ENCODE data around the gene IQUB.
"Not testable (repeated sequence)": the region's sequence is repeated elsewhere in the genome, so short reads cannot be mapped to it uniquely, and the experiment has no call there.

The IQUB gene

GRCh38 chr7:123485187-123485586, 49.2 kb downstream of the IQUB start:
- no peak for TF ChIP-seq CTCF (conservative IDR thresholded peaks at IDR 0.05; ENCODE audit: low read length)
- no peak for TF ChIP-seq EZH2phosphoT487 (IDR thresholded peaks at IDR 0.05; ENCODE audit: borderline replicate concordance)
- Histone ChIP-seq H3K9me3 (ENCODE audit: insufficient read depth, low read depth, low read length) (no peaks in the 10 kb centered on the region), H3K9ac (ENCODE audit: low read depth, low read length, poor library complexity, severe bottlenecking) (no peak overlapping the region), H3K4me3 (ENCODE audit: low read length, poor library complexity, severe bottlenecking) (no peak overlapping the region), H3K79me2 (ENCODE audit: insufficient read depth, low read length) (no peaks in the 10 kb centered on the region), H3K4me2 (ENCODE audit: low read depth, low read length, poor library complexity, severe bottlenecking) (no peak overlapping the region), H3K27me3 (ENCODE audit: insufficient read depth, low read length, poor library complexity, severe bottlenecking) (no peaks in the 10 kb centered on the region), H3K4me1 (ENCODE audit: insufficient read depth, low read length, poor library complexity, severe bottlenecking) (no peaks in the 10 kb centered on the region), H3K9me2 (replicated peaks; ENCODE audit: low read depth, low read length) (no peaks in the 10 kb centered on the region; the same call in 1 of the 2 replicates), H3F3A (ENCODE audit: low read depth) (no peaks in the 10 kb centered on the region), H4K20me1 (ENCODE audit: insufficient read depth, low read length, poor library complexity, severe bottlenecking) (no peaks in the 10 kb centered on the region), H3K36me3 (ENCODE audit: insufficient read depth, low read length) (no peaks in the 10 kb centered on the region), H2AFZ (ENCODE audit: low read length) (no peak overlapping the region)

GRCh38 chr7:123484199-123484598, 50.2 kb downstream of the IQUB start:
- TF ChIP-seq CTCF (conservative IDR thresholded peaks at IDR 0.05; ENCODE audit: low read length) (no peak), EZH2phosphoT487 (IDR thresholded peaks at IDR 0.05; ENCODE audit: borderline replicate concordance) (no peak)
- Histone ChIP-seq H3K4me1 (ENCODE audit: insufficient read depth, low read length, poor library complexity, severe bottlenecking) (no peaks in the 10 kb centered on the region), H3K9me3 (ENCODE audit: insufficient read depth, low read depth, low read length) (no peaks in the 10 kb centered on the region), H3K4me2 (ENCODE audit: low read depth, low read length, poor library complexity, severe bottlenecking) (no peak overlapping the region), H3K79me2 (ENCODE audit: insufficient read depth, low read length) (no peaks in the 10 kb centered on the region), H3F3A (ENCODE audit: low read depth) (no peaks in the 10 kb centered on the region), H4K20me1 (ENCODE audit: insufficient read depth, low read length, poor library complexity, severe bottlenecking) (no peaks in the 10 kb centered on the region), H3K27me3 (ENCODE audit: insufficient read depth, low read length, poor library complexity, severe bottlenecking) (no peaks in the 10 kb centered on the region), H3K9me2 (replicated peaks; ENCODE audit: low read depth, low read length) (no peaks in the 10 kb centered on the region; the same call in 1 of the 2 replicates), H3K9ac (ENCODE audit: low read depth, low read length, poor library complexity, severe bottlenecking) (no peak overlapping the region), H3K4me3 (ENCODE audit: low read length, poor library complexity, severe bottlenecking) (no peak overlapping the region), H3K36me3 (ENCODE audit: insufficient read depth, low read length) (no peaks in the 10 kb centered on the region), H2AFZ (ENCODE audit: low read length) (no peak overlapping the region)

- Histone ChIP-seq H3K9me2 (replicated peaks; ENCODE audit: low read depth, low read length) (no peaks in the 10 kb centered on the region; the same call in 1 of the 2 replicates), H3K36me3 (ENCODE audit: insufficient read depth, low read length) (no peaks in the 10 kb centered on the region), H3K27me3 (ENCODE audit: insufficient read depth, low read length, poor library complexity, severe bottlenecking) (no peaks in the 10 kb centered on the region), H3K4me1 (ENCODE audit: insufficient read depth, low read length, poor library complexity, severe bottlenecking) (no peaks in the 10 kb centered on the region), H3K4me2 (ENCODE audit: low read depth, low read length, poor library complexity, severe bottlenecking) (no peak overlapping the region), H3K9me3 (ENCODE audit: insufficient read depth, low read depth, low read length) (no peaks in the 10 kb centered on the region), H3K79me2 (ENCODE audit: insufficient read depth, low read length) (no peaks in the 10 kb centered on the region), H3K9ac (ENCODE audit: low read depth, low read length, poor library complexity, severe bottlenecking) (no peak overlapping the region), H3K4me3 (ENCODE audit: low read length, poor library complexity, severe bottlenecking) (no peak overlapping the region), H2AFZ (ENCODE audit: low read length) (no peak overlapping the region), H4K20me1 (ENCODE audit: insufficient read depth, low read length, poor library complexity, severe bottlenecking) (no peaks in the 10 kb centered on the region), H3F3A (ENCODE audit: low read depth) (no peaks in the 10 kb centered on the region)
- TF ChIP-seq CTCF (conservative IDR thresholded peaks at IDR 0.05; ENCODE audit: low read length) (no peak), EZH2phosphoT487 (IDR thresholded peaks at IDR 0.05; ENCODE audit: borderline replicate concordance) (no peak)
These were observed 54.3 kb downstream of the IQUB start for GRCh38 chr7:123480107-123480506.

- not testable (repeated sequence) for H4K20me1 ChIP-seq (ENCODE audit: insufficient read depth, low read length, poor library complexity, severe bottlenecking); H3K4me1 ChIP-seq (ENCODE audit: insufficient read depth, low read length, poor library complexity, severe bottlenecking); H3K79me2 ChIP-seq (ENCODE audit: insufficient read depth, low read length); H3K9ac ChIP-seq (ENCODE audit: low read depth, low read length, poor library complexity, severe bottlenecking); H3K9me2 ChIP-seq (replicated peaks; ENCODE audit: low read depth, low read length); H3F3A ChIP-seq (ENCODE audit: low read depth); H3K36me3 ChIP-seq (ENCODE audit: insufficient read depth, low read length); H3K27me3 ChIP-seq (ENCODE audit: insufficient read depth, low read length, poor library complexity, severe bottlenecking); H3K4me3 ChIP-seq (ENCODE audit: low read length, poor library complexity, severe bottlenecking); H3K4me2 ChIP-seq (ENCODE audit: low read depth, low read length, poor library complexity, severe bottlenecking); H2AFZ ChIP-seq (ENCODE audit: low read length); H3K9me3 ChIP-seq (ENCODE audit: insufficient read depth, low read depth, low read length)
These were observed 56.3 kb downstream of the IQUB start for GRCh38 chr7:123478056-123478455.
